Loucy (cell line): ENCODE measurements around the gene KLRB1.

Experiments used
- H2AFZ ChIP-seq: fragments of 200-600 bp; sonication (generic); 2 replicates; pipeline ENCODE4 v1.6.0; 2016; ENCODE audit warnings: antibody characterized with exemption, mild to moderate bottlenecking, low read length, moderate library complexity
- H3F3A ChIP-seq: fragments of 200-600 bp; 2 replicates; pipeline ENCODE4 v1.6.0; 2016; ENCODE audit warnings: antibody characterized with exemption, low read depth, mild to moderate bottlenecking
- H3K27me3 ChIP-seq: fragments of 200-600 bp; sonication (generic); 2 replicates; pipeline ENCODE4 v1.6.1; 2014; ENCODE audit warnings: low read length, mild to moderate bottlenecking; ENCODE audit not compliant: insufficient read depth, poor library complexity, severe bottlenecking
- H3K36me3 ChIP-seq: fragments of 200-600 bp; sonication (generic); 2 replicates; pipeline ENCODE4 v1.6.1; 2016; ENCODE audit warnings: low read length; ENCODE audit not compliant: insufficient read depth
- H3K4me1 ChIP-seq: fragments of 200-600 bp; sonication (generic); 2 replicates; pipeline ENCODE4 v1.5.1; 2014; ENCODE audit warnings: low read length, mild to moderate bottlenecking; ENCODE audit not compliant: insufficient read depth, poor library complexity, severe bottlenecking
- H3K4me2 ChIP-seq: fragments of 200-600 bp; sonication (generic); 2 replicates; pipeline ENCODE4 v1.6.0; 2014; ENCODE audit warnings: antibody characterized with exemption, low read length, low read depth, mild to moderate bottlenecking; ENCODE audit not compliant: poor library complexity, severe bottlenecking
- H3K4me3 ChIP-seq: fragments of 200-600 bp; sonication (generic); 2 replicates; pipeline ENCODE4 v1.5.1; 2014; ENCODE audit warnings: low read length, mild to moderate bottlenecking, mixed read lengths; ENCODE audit not compliant: poor library complexity, severe bottlenecking
- H3K79me2 ChIP-seq: fragments of 200-600 bp; sonication (generic); 2 replicates; pipeline ENCODE4 v1.6.1; 2014; ENCODE audit warnings: low read length; ENCODE audit not compliant: insufficient read depth
- H3K9ac ChIP-seq: fragments of 200-600 bp; sonication (generic); 2 replicates; pipeline ENCODE4 v1.6.0; 2014; ENCODE audit warnings: mild to moderate bottlenecking, low read depth, low read length, moderate library complexity; ENCODE audit not compliant: poor library complexity, severe bottlenecking
- H3K9me2 ChIP-seq: fragments of 200-600 bp; sonication (generic); replicated peaks from 2 replicates; pipeline ENCODE4 v1.6.1; 2016; ENCODE audit warnings: low read depth, low read length, mixed read lengths
- H3K9me3 ChIP-seq: fragments of 200-600 bp; sonication (generic); 2 replicates; pipeline ENCODE4 v1.6.1; 2014; ENCODE audit warnings: mild to moderate bottlenecking, antibody characterized with exemption, low read length, low read depth; ENCODE audit not compliant: insufficient read depth
- H4K20me1 ChIP-seq: fragments of 200-600 bp; sonication (generic); 2 replicates; pipeline ENCODE4 v1.6.0; 2014; ENCODE audit warnings: antibody characterized with exemption, low read length, mild to moderate bottlenecking; ENCODE audit not compliant: insufficient read depth, poor library complexity, severe bottlenecking
- EZH2phosphoT487 ChIP-seq: fragments of 200-600 bp; IDR thresholded peaks from 2 replicates; pipeline ENCODE4 v1.6.1; 2018; ENCODE audit warnings: antibody characterized with exemption, mild to moderate bottlenecking, moderate library complexity, borderline replicate concordance
- TF ChIP-seq, protein P1 (sequence below): fragments of 200-600 bp; sonication (generic); conservative IDR thresholded peaks from 2 replicates; pipeline ENCODE4 v1.5.1; 2014; ENCODE audit warnings: mild to moderate bottlenecking, antibody characterized with exemption, low read length

The KLRB1 gene

DNA sequence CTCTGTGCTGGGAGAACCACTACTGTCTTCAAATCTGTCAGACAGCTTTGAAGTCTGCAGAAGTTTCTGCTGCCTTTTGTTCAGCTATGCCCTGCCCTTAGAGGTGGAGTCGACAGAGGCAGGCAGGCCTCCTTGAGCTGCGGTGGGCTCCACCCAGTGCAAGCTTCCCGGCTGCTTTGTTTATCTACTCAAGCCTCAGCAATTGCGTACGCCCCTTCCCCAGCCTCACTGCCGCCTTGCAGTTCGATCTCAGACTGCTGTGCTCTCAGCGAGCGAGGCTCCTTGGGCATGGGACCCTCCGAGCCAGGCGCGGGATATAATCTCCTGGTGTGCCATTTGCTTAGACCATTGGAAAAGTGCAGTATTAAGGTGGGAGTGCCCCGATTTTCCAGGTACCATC lies 25.1 kb upstream of the KLRB1 start:
- no peak overlapping the region for H2AFZ ChIP-seq
- H3K4me1 ChIP-seq, result peaks cover 4% of the 10 kb centered on the region
- H4K20me1 ChIP-seq, result no peaks in the 10 kb centered on the region
- no peaks in the 10 kb centered on the region for H3F3A ChIP-seq
- no peak for TF ChIP-seq EZH2phosphoT487
- TF ChIP-seq, protein P1, sequence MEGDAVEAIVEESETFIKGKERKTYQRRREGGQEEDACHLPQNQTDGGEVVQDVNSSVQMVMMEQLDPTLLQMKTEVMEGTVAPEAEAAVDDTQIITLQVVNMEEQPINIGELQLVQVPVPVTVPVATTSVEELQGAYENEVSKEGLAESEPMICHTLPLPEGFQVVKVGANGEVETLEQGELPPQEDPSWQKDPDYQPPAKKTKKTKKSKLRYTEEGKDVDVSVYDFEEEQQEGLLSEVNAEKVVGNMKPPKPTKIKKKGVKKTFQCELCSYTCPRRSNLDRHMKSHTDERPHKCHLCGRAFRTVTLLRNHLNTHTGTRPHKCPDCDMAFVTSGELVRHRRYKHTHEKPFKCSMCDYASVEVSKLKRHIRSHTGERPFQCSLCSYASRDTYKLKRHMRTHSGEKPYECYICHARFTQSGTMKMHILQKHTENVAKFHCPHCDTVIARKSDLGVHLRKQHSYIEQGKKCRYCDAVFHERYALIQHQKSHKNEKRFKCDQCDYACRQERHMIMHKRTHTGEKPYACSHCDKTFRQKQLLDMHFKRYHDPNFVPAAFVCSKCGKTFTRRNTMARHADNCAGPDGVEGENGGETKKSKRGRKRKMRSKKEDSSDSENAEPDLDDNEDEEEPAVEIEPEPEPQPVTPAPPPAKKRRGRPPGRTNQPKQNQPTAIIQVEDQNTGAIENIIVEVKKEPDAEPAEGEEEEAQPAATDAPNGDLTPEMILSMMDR, result no peak
- H3K9me2 ChIP-seq, result no peaks in the 10 kb centered on the region
- H3K9ac ChIP-seq, result no peak overlapping the region
- no peaks in the 10 kb centered on the region for H3K27me3 ChIP-seq
- H3K36me3 ChIP-seq, result no peaks in the 10 kb centered on the region
- H3K4me2 ChIP-seq, result no peak overlapping the region
- no peaks in the 10 kb centered on the region for H3K9me3 ChIP-seq
- no peak overlapping the region for H3K4me3 ChIP-seq
- H3K79me2 ChIP-seq, result no peaks in the 10 kb centered on the region

DNA sequence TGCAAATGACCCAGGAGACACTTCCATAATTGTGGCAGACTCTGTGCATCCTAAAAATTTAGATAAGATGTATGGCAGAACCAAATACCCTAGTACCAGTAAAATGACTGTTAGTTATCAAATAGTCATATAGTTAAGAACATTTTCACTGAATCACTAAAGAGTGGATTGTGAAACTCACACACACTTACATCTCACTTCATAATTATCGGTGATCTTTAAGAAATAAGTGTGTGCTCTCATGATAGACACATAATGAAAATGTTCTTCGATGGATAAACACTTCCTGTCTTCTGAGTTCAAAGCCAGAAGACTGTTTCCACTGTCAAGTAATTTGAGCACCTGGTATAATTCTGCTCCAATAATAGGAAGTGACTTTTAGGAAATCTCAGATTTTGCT lies 19.1 kb upstream of the KLRB1 start:
- Histone ChIP-seq H3K4me1 (no peaks in the 10 kb centered on the region), H3K79me2 (no peaks in the 10 kb centered on the region), H3K9ac (no peak overlapping the region), H2AFZ (no peak overlapping the region), H3K36me3 (no peaks in the 10 kb centered on the region), H4K20me1 (no peaks in the 10 kb centered on the region), H3K9me2 (no peaks in the 10 kb centered on the region), H3F3A (no peaks in the 10 kb centered on the region), H3K4me3 (no peak overlapping the region), H3K27me3 (no peaks in the 10 kb centered on the region), H3K9me3 (no peaks in the 10 kb centered on the region), H3K4me2 (no peak overlapping the region)
- TF ChIP-seq EZH2phosphoT487, result no peak
- TF ChIP-seq, protein P1, result no peak

DNA sequence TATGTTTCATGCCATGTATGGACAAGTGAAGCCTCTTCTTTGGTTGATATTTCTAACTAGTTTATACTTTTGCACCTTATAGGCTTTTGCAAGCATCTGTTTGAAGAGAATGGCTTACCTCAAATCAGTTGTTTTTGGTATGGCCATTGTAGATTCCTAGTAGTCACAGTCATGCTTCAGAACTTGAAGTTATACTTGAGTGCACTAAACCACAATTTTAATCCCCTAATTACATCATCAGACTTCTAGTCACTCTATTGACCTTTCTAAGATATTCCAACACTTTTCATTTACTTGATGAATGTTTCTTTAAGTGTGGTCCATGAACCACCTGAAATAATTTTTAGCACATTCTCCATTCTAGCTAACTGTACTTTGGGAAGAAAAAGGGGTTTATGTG lies 18.6 kb upstream of the KLRB1 start:
- H3K4me2 ChIP-seq, result no peak overlapping the region
- H3K9me3 ChIP-seq, result no peaks in the 10 kb centered on the region
- H3K27me3 ChIP-seq, result no peaks in the 10 kb centered on the region
- no peaks in the 10 kb centered on the region for H4K20me1 ChIP-seq
- H3K9ac ChIP-seq, result no peak overlapping the region
- no peaks in the 10 kb centered on the region for H3K79me2 ChIP-seq
- H3K36me3 ChIP-seq, result no peaks in the 10 kb centered on the region
- H2AFZ ChIP-seq, result no peak overlapping the region
- no peaks in the 10 kb centered on the region for H3F3A ChIP-seq
- H3K9me2 ChIP-seq, result no peaks in the 10 kb centered on the region
- TF ChIP-seq, protein P1, result no peak
- no peak for TF ChIP-seq EZH2phosphoT487
- no peak overlapping the region for H3K4me3 ChIP-seq
- H3K4me1 ChIP-seq, result no peaks in the 10 kb centered on the region
